MM.1S (cell line): ENCODE data around the gene DDX54.

Experiments used
- CTCF ChIP-seq: fragments of 300-600 bp; sonication (generic); IDR thresholded peaks from 2 replicates; pipeline ENCODE4 v1.5.1; 2016; ENCODE audit warnings: antibody characterized with exemption, low read length, mixed read lengths
- EZH2 ChIP-seq: fragments of 300-600 bp; sonication (generic); optimal IDR thresholded peaks from 2 replicates; pipeline ENCODE3; 2017; ENCODE audit warnings: low read depth, mild to moderate bottlenecking, antibody characterized with exemption, low read length, mixed read lengths
- EZH2phosphoT487 ChIP-seq: fragments of 300-600 bp; sonication (generic); IDR thresholded peaks from 2 replicates; pipeline ENCODE4 v1.6.1; 2018; ENCODE audit warnings: antibody characterized with exemption, low read length

GRCh38 chr12:113232089-113232839, 47.0 kb upstream of the DDX54 start:
- TF ChIP-seq CTCF (no peak), EZH2phosphoT487 (no peak), EZH2 (no peak)
